GF-D8 (cell line): ENCODE results near the gene METTL5.
"Not testable (repeated sequence)": the region's sequence is repeated elsewhere in the genome, so short reads cannot be mapped to it uniquely, and the experiment has no call there.

Experiments
- DNase-seq: peaks from one replicate; lab custom pipeline; 2025; lab: John Stamatoyannopoulos, UW

METTL5 gene

GRCh38 chr2:169828141-169828811 lies 3.6 kb upstream of the METTL5 start:
- DNase-seq = no peak

GRCh38 chr2:169827272-169828140 lies 2.8 kb upstream of the METTL5 start, which contains the start of gene UBR3:
Gene UBR3 (plus strand): TSS chr2:169827454. CDS start chr2:169827508, 54 bp downstream.
- DNase-seq = peak; percentile 80

- DNase-seq = no peak
Measured at GRCh38 chr2:169823996-169824372, 721 bp downstream of the METTL5 start.

- DNase-seq = no peak
Measured at GRCh38 chr2:169822785-169823392, 1.8 kb downstream of the METTL5 start.

- no peak for DNase-seq
Measured at GRCh38 chr2:169822036-169822435, 2.7 kb downstream of the METTL5 start.

- not testable (repeated sequence) for DNase-seq
Measured at GRCh38 chr2:169820101-169820500, 4.6 kb downstream of the METTL5 start.

- peak; percentile 29 for DNase-seq
Measured at GRCh38 chr2:169819106-169819505, 5.6 kb downstream of the METTL5 start.

- no peak for DNase-seq
Measured at GRCh38 chr2:169818241-169818640, 6.5 kb downstream of the METTL5 start.

- not testable (repeated sequence) for DNase-seq
Measured at GRCh38 chr2:169817369-169817768, 7.3 kb downstream of the METTL5 start.

- DNase-seq = not testable (repeated sequence)
Measured at GRCh38 chr2:169816961-169817360, 7.7 kb downstream of the METTL5 start.

- DNase-seq = no peak
Measured at GRCh38 chr2:169815849-169816248, 8.9 kb downstream of the METTL5 start.

GRCh38 chr2:169808221-169808620 lies 16.5 kb downstream of the METTL5 start:
- no peak for DNase-seq

- DNase-seq = no peak
Measured at GRCh38 chr2:169806586-169806985, 18.1 kb downstream of the METTL5 start.

- DNase-seq = no peak
Measured at GRCh38 chr2:169803480-169803879, 21.2 kb downstream of the METTL5 start.

GRCh38 chr2:169798718-169799592 lies 25.8 kb downstream of the METTL5 start, which contains the start of gene SSB:
Gene SSB (plus strand): TSS chr2:169798871. CDS start chr2:169800961, 2,090 bp downstream.
- DNase-seq = peak; percentile 66

GRCh38 chr2:169798397-169798717 lies 26.3 kb downstream of the METTL5 start:
- no peak for DNase-seq

- no peak for DNase-seq
Measured at GRCh38 chr2:169797601-169798000, 27.1 kb downstream of the METTL5 start.

- DNase-seq = no peak
Measured at GRCh38 chr2:169796441-169796840, 28.3 kb downstream of the METTL5 start.

- no peak for DNase-seq
Measured at GRCh38 chr2:169795181-169795580, 29.5 kb downstream of the METTL5 start.

- DNase-seq = no peak
Measured at GRCh38 chr2:169790581-169790980, 34.1 kb downstream of the METTL5 start.

- DNase-seq = no peak
Measured at GRCh38 chr2:169782513-169782912, 42.2 kb downstream of the METTL5 start.
